ENCODE data around the gene KRTAP4-7.
"Not testable (repeated sequence)": the region's sequence is repeated elsewhere in the genome, so short reads cannot be mapped to it uniquely, and the experiment has no call there.

The KRTAP4-7 gene

GRCh38 chr17:41082626-41083025 lies 1.3 kb upstream of the KRTAP4-7 start:
- no peaks in the 10 kb centered on the region for H3K36me3 ChIP-seq (ENCODE audit: insufficient read depth, low read length)
- H3K4me1 ChIP-seq (ENCODE audit: insufficient read depth, low read length), result no peaks in the 10 kb centered on the region
- no peak overlapping the region for H3K9ac ChIP-seq (ENCODE audit: low read depth, low read length)
- no peaks in the 10 kb centered on the region for H3K9me3 ChIP-seq (ENCODE audit: control insufficient read depth, insufficient read depth, low read length)

- H3K36me3 ChIP-seq (ENCODE audit: insufficient read depth, low read length); H3K4me1 ChIP-seq (ENCODE audit: insufficient read depth, low read length); H3K9ac ChIP-seq (ENCODE audit: low read depth, low read length); H3K9me3 ChIP-seq (ENCODE audit: control insufficient read depth, insufficient read depth, low read length): not testable (repeated sequence)
These were observed 523 bp upstream of the KRTAP4-7 start for GRCh38 chr17:41083427-41083826.

GRCh38 chr17:41088760-41089352 lies 4.9 kb downstream of the KRTAP4-7 start:
- not testable (repeated sequence) for H3K9ac ChIP-seq (ENCODE audit: low read depth, low read length); H3K4me1 ChIP-seq (ENCODE audit: insufficient read depth, low read length); H3K9me3 ChIP-seq (ENCODE audit: control insufficient read depth, insufficient read depth, low read length); H3K36me3 ChIP-seq (ENCODE audit: insufficient read depth, low read length)

- H3K9ac ChIP-seq (ENCODE audit: low read depth, low read length), result no peak overlapping the region
- no peaks in the 10 kb centered on the region for H3K9me3 ChIP-seq (ENCODE audit: control insufficient read depth, insufficient read depth, low read length)
- H3K36me3 ChIP-seq (ENCODE audit: insufficient read depth, low read length), result no peaks in the 10 kb centered on the region
- no peaks in the 10 kb centered on the region for H3K4me1 ChIP-seq (ENCODE audit: insufficient read depth, low read length)
These were observed 12.1 kb downstream of the KRTAP4-7 start for GRCh38 chr17:41096055-41096454.

GRCh38 chr17:41098042-41098441 lies 14.1 kb downstream of the KRTAP4-7 start, which contains the start of gene KRTAP4-8:
TSS of gene KRTAP4-8 (minus strand) at chr17:41098142. CDS start at chr17:41098084, 58 bp downstream.
- Histone ChIP-seq H3K4me1 (ENCODE audit: insufficient read depth, low read length) (no peaks in the 10 kb centered on the region), H3K36me3 (ENCODE audit: insufficient read depth, low read length) (no peaks in the 10 kb centered on the region), H3K9me3 (ENCODE audit: control insufficient read depth, insufficient read depth, low read length) (no peaks in the 10 kb centered on the region), H3K9ac (ENCODE audit: low read depth, low read length) (no peak within 1 kb of the TSS)

GRCh38 chr17:41098481-41098880 lies 14.5 kb downstream of the KRTAP4-7 start:
- no peak overlapping the region for H3K9ac ChIP-seq (ENCODE audit: low read depth, low read length)
- H3K4me1 ChIP-seq (ENCODE audit: insufficient read depth, low read length), result no peaks in the 10 kb centered on the region
- H3K36me3 ChIP-seq (ENCODE audit: insufficient read depth, low read length), result no peaks in the 10 kb centered on the region
- H3K9me3 ChIP-seq (ENCODE audit: control insufficient read depth, insufficient read depth, low read length), result no peaks in the 10 kb centered on the region

GRCh38 chr17:41099682-41100480 lies 15.9 kb downstream of the KRTAP4-7 start:
- not testable (repeated sequence) for H3K9me3 ChIP-seq (ENCODE audit: control insufficient read depth, insufficient read depth, low read length); H3K4me1 ChIP-seq (ENCODE audit: insufficient read depth, low read length); H3K36me3 ChIP-seq (ENCODE audit: insufficient read depth, low read length); H3K9ac ChIP-seq (ENCODE audit: low read depth, low read length)

- H3K36me3 ChIP-seq (ENCODE audit: insufficient read depth, low read length), result no peaks in the 10 kb centered on the region
- no peaks in the 10 kb centered on the region for H3K4me1 ChIP-seq (ENCODE audit: insufficient read depth, low read length)
- H3K9ac ChIP-seq (ENCODE audit: low read depth, low read length), result no peak within 1 kb of the TSS
- no peaks in the 10 kb centered on the region for H3K9me3 ChIP-seq (ENCODE audit: control insufficient read depth, insufficient read depth, low read length)
These were observed 17.8 kb downstream of the KRTAP4-7 start, which contains the start of gene KRTAP4-16 for GRCh38 chr17:41101586-41102259. TSS of gene KRTAP4-16 (minus strand) at chr17:41102209. CDS start at chr17:41102209, 0 bp downstream.

- no peaks in the 10 kb centered on the region for H3K9me3 ChIP-seq (ENCODE audit: control insufficient read depth, insufficient read depth, low read length)
- H3K9ac ChIP-seq (ENCODE audit: low read depth, low read length), result no peak overlapping the region
These were observed 19.9 kb downstream of the KRTAP4-7 start for GRCh38 chr17:41103896-41104295.

GRCh38 chr17:41104386-41105038 lies 20.6 kb downstream of the KRTAP4-7 start:
- not testable (repeated sequence) for H3K9me3 ChIP-seq (ENCODE audit: control insufficient read depth, insufficient read depth, low read length); H3K4me1 ChIP-seq (ENCODE audit: insufficient read depth, low read length); H3K9ac ChIP-seq (ENCODE audit: low read depth, low read length); H3K36me3 ChIP-seq (ENCODE audit: insufficient read depth, low read length)

More at GRCh38 chr17:41103896-41104295, 19.9 kb downstream of the KRTAP4-7 start:
- no peaks in the 10 kb centered on the region for H3K4me1 ChIP-seq (ENCODE audit: insufficient read depth, low read length)
- H3K36me3 ChIP-seq (ENCODE audit: insufficient read depth, low read length), result no peaks in the 10 kb centered on the region

- not testable (repeated sequence) for H3K4me1 ChIP-seq (ENCODE audit: insufficient read depth, low read length); H3K9ac ChIP-seq (ENCODE audit: low read depth, low read length); H3K9me3 ChIP-seq (ENCODE audit: control insufficient read depth, insufficient read depth, low read length); H3K36me3 ChIP-seq (ENCODE audit: insufficient read depth, low read length)
These were observed 21.4 kb downstream of the KRTAP4-7 start, which contains the start of gene KRTAP4-9 for GRCh38 chr17:41105347-41105746. TSS of gene KRTAP4-9 (plus strand) at chr17:41105389. CDS start at chr17:41105389, 0 bp downstream.

GRCh38 chr17:41107941-41108450 lies 24.0 kb downstream of the KRTAP4-7 start:
- Histone ChIP-seq H3K4me1 (ENCODE audit: insufficient read depth, low read length) (no peaks in the 10 kb centered on the region), H3K9me3 (ENCODE audit: control insufficient read depth, insufficient read depth, low read length) (peaks cover 4% of the 10 kb centered on the region), H3K36me3 (ENCODE audit: insufficient read depth, low read length) (no peaks in the 10 kb centered on the region), H3K9ac (ENCODE audit: low read depth, low read length) (no peak overlapping the region)

GRCh38 chr17:41108728-41109386 lies 24.9 kb downstream of the KRTAP4-7 start:
- H3K4me1 ChIP-seq (ENCODE audit: insufficient read depth, low read length); H3K9ac ChIP-seq (ENCODE audit: low read depth, low read length); H3K9me3 ChIP-seq (ENCODE audit: control insufficient read depth, insufficient read depth, low read length); H3K36me3 ChIP-seq (ENCODE audit: insufficient read depth, low read length): not testable (repeated sequence)
